Uterine smooth muscle cell (primary cell): ENCODE measurements around the gene MEDAG. TPM values are rescaled to one million over a fixed set of nuclear protein-coding genes. Genes with fewer than 3 reads are reported as not detected.

Experiments used
- total RNA-seq: library from RNA; depleted of rRNA; stranded (reverse); fragments of >200 nt; gene quantifications from 2 replicates; pipeline ENCODE4 v1.2.3, GENCODE V29; 2014

Gene MEDAG
- 1.1 and 3.5 TPM in 2 replicates for total RNA-seq

GRCh38 chr13:30905932-30906383, at the start of gene MEDAG:
TSS of gene MEDAG (plus strand) at chr13:30906271. CDS start at chr13:30906516, 245 bp downstream.

GRCh38 chr13:30932481-30933353, 26.6 kb downstream of the MEDAG start, which contains the start of gene TEX26:
TSS of gene TEX26 (plus strand) at chr13:30932656. CDS start at chr13:30932716, 60 bp downstream.

Other genes starting within 250 kb of the MEDAG start
- gene ALOX5AP, start 170.7 kb upstream of the MEDAG start, total RNA-seq: 0.25 TPM in 1 of 2 replicates, not detected in the other
- not detected in 2 replicates for gene TEX26, start 26.4 kb downstream of the MEDAG start, total RNA-seq